HG03045 (cell line): ENCODE measurements around the gene PRAMEF27.
"Not testable (repeated sequence)": the region's sequence is repeated elsewhere in the genome, so short reads cannot be mapped to it uniquely, and the experiment has no call there.

Experiments
- ATAC-seq: cut with Tn5 transposase; IDR thresholded peaks from one replicate; pipeline ENCODE4 v1.9.1; 2021; ENCODE audit warnings: mild to moderate bottlenecking, moderate library complexity; ENCODE audit not compliant: unreplicated experiment

Gene PRAMEF27

DNA sequence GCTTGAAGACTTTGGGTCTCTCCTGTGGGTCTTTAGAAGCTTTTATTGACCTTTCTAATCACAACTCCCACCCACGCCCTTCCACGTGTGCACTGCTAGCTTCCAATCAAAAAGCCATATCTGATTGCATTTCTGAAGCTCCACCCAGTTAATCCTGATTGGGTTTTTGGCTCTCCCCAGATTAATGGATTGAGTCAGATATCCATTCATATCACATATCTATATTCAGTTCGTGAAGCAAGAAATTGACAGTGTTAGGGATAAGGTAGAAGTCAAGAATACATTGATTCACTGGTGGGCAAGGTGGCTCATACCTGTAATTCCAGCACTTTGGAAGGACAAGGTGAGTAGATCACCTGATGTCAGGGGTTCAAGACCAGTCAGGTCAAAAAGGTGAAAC, at the start of gene PRAMEF27:
Gene PRAMEF27, minus strand, starts transcription at position 101 of the 400 bp plus-strand sequence. CDS start 2,916 bp downstream, outside the sequence.
- ATAC-seq: not testable (repeated sequence)

DNA sequence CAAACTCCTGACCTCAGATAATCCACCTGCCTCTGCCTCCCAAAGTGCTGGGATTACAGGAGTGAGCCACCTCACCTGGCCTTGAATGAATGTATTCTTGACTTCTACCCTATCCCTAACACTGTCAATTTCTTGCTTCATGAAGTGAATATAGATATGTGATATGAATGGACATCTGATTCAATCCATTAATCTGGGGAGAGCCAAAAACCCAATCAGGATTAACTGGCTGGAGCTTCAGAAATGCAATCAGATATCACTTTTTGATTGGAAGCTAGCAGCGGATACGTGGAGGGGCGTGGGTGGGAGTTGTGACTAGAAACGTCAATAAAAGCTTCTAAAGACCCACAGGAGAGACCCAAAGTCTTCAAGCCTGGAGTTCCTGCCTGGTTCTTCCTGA, 14.1 kb upstream of the PRAMEF27 start, which contains the start of gene PRAMEF25:
Gene PRAMEF25, plus strand, starts transcription at position 301 of the 400 bp plus-strand sequence. CDS start 2,920 bp downstream, outside the sequence.
- ATAC-seq: not testable (repeated sequence)

DNA sequence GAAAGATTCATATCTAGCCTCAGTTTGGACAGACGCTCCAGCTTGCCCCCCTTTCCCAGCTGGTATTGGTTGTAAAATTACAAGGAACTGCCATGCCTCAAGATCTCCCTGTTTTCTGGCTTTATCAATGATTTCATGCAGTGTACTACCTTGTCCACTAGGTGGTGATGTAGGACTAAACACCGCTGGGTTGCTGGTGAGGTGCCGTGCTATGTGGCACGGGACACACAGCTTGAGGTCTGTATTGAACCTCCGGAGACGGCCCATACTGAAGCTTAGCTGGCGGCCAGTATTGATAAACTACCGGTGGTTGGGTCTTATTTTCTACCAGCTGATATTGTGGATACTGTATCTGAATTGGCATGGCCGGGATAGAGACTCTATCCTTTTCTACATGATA, 36.5 kb downstream of the PRAMEF27 start:
- not testable (repeated sequence) for ATAC-seq

DNA sequence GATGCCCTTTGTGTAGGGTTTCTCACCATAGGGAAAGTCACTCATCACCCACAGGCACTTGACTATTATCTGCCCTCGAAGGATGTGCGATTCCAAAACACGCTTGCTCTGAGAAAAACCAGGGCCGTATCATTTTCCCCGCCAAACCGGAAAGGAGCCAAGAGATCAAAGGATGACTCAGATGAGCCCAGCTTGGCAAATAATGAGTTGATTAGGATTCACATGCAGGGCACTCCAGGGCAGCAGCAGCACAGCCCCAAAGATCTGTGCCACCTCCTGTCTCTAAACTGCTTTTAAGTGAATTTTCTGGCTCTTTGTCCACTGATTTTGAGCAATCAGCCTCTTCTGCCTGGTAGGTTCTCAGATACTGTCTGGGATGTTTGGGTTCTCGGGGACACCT, 44.4 kb downstream of the PRAMEF27 start:
- ATAC-seq: not testable (repeated sequence)

DNA sequence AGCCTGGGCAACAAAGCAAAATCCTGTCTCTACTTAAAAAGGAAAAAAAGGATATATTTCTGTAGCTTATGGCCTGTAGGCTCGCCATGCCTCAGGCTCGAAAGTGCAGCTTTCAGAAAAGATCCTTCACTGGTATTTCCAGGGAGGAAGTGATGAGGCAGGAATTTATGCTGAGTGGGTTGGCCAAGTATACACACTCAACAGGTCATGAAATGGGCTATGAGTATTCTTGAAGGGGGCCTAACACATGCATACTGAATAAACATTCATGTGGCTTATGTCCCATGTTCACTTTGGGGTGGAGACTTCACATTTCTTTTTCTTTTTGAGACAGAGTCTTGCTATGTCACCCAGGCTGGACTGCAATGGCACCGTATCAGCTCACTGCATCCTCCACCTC, 47.0 kb downstream of the PRAMEF27 start:
- not testable (repeated sequence) for ATAC-seq

DNA sequence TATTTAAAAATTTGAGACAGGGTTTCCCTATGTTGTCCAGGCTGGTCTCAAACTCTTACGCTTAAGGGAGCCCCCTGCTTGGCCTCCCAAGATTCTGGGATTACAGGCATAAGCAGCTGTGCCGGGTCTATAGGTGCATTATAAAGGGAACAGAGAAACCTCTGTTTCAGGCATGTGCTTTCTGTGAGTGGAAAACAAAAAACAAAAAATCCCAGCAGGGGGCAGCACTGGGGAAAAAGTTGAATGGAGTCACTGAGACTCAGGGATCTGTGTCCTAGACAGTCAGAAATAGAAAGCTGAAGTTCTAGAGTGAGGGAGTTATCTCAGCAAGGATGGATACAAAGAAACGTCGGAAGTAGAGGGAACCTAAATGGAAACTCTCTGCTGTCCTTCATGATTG, 50.6 kb downstream of the PRAMEF27 start:
- ATAC-seq: not testable (repeated sequence)
